HG03354 (cell line): ENCODE measurements around the gene FGF9.

Source experiments
- ATAC-seq: cut with Tn5 transposase; IDR thresholded peaks from one replicate; pipeline ENCODE4 v1.9.1; 2021; ENCODE audit warnings: mild to moderate bottlenecking; ENCODE audit not compliant: unreplicated experiment, poor library complexity, severe bottlenecking

Gene FGF9

DNA sequence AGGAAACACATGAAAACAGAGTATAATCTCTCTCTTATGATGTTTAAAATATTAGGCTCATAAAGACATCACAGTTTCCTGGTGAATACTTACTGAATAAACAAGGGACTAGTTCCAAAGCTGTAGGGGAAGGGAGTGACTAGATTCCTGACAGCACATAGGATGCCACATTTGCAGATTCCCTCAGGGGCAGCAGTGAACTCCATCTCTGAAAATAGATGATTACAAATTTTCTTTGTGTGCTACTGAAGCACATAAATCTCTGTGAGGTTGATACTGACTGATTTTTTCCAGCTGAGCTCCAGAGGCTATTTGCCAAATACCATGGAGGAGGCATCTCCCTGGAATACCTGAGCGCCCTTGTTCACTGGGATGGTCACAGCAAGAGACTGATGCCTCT is 77.3 kb downstream of the FGF9 start:
- ATAC-seq, result no peak

DNA sequence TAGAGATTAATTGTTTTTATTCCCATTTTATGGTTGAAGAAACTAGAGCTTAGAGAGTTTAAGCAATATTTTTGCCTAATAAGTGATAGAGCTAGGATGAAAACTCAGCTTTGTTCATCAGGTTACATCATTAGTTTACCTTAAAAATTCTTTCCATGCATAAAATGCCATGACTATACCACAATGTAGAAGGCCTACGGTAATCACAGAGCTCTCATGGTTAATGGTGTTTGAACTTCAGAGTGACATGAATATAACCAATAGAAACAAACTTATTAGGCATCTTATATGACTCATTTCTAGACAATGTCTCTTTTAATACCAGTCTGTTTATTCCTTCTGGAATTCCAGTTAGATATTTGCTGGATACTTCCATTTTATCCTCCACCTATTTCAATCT is 78.5 kb downstream of the FGF9 start:
- no peak for ATAC-seq

DNA sequence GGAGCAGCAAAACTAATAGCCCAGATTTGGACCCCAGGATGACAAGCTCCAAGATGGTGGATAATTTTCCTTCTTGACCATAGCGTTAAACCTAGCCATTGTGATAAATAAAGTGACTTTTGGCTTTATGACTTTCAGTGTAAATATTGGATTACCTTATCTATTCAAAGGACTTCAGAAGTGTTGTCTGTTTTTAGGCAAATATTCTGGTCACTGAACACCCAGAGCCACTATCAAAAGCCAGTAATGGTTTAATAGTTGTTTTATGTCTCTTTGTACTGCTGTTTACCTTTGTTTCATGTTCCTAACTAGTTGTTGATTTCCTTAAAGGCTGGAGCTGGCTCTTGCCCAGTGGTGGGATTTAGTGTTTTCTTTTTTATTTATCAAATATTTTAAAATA is 81.6 kb downstream of the FGF9 start:
- no peak for ATAC-seq

DNA sequence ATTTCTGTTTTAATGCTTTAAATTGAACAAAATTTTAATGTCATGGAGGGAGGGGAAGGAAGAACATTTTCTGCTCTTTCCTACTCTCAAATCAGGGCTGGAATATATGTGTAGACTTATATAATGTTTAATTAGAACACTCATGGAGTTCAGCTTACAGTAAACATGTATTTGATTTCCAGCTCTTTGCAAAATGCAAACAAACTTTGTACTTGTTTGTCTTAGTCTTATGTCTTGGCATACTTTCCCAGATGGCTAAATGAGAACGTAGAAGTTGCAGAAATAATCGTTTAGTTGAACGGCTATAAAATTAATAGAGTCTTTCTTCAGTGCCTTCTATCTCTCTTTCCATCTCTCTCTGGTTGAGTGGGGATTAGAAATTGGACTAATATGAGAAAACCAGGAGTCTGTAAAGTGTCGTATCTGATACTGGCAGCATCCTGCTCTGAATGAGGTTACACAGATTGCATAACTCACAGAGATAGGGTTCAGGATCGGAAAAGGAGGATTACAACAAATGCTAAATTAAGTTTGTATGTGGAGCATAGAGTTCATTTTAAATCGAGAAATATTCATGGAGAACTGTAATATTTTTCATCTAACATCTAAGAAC is 82.3 kb downstream of the FGF9 start:
- ATAC-seq, result no peak
